Keratinocyte (primary cell): ENCODE results near the gene ATPAF2. TPM values are rescaled to one million over a fixed set of nuclear protein-coding genes. Genes with fewer than 3 reads are reported as not detected.

Experiments
- DNase-seq: peaks from one replicate; pipeline ENCODE4 v3.0.0-alpha.2; 2011; ENCODE audit warnings: low read depth, missing footprints, low spot score
- FAIRE-seq: peaks from 2 replicates; lab custom pipeline; 2011; peaks lifted over from hg19 to GRCh38; lab: Jason Lieb, UNC
- H2AFZ ChIP-seq: 2 replicates; pipeline ENCODE4 v1.6.0; 2012; ENCODE audit warnings: low read length, control low read depth, inconsistent platforms; ENCODE audit not compliant: control insufficient read depth
- H3K27ac ChIP-seq: 2 replicates; pipeline ENCODE4 v1.5.1; 2011; ENCODE audit warnings: low read length; ENCODE audit not compliant: control insufficient read depth, insufficient read depth
- H3K27me3 ChIP-seq: 3 replicates; pipeline ENCODE4 v1.6.0; 2011; ENCODE audit warnings: low read length; ENCODE audit not compliant: control insufficient read depth, insufficient read depth; ENCODE audit errors: extremely low read depth
- H3K36me3 ChIP-seq, 2 experiments: 2 replicates in 1 of 2; 3 replicates in 1 of 2; pipeline ENCODE4 v1.5.1; 2011; ENCODE audit warnings: low read length in 2 of 2, mild to moderate bottlenecking in 1 of 2; ENCODE audit not compliant: control insufficient read depth in 2 of 2, insufficient read depth in 2 of 2; ENCODE audit errors: extremely low read depth in 1 of 2
- H3K4me1 ChIP-seq: 3 replicates; pipeline ENCODE4 v1.5.1; 2011; ENCODE audit warnings: low read length; ENCODE audit not compliant: control insufficient read depth, insufficient read depth; ENCODE audit errors: extremely low read depth
- H3K4me2 ChIP-seq: 3 replicates; pipeline ENCODE4 v1.6.0; 2011; ENCODE audit warnings: low read depth, low read length; ENCODE audit not compliant: control insufficient read depth, insufficient read depth; ENCODE audit errors: extremely low read depth
- H3K4me3 ChIP-seq, 3 experiments: fragments of 200-600 bp in 1 of 3; sonication (generic) in 1 of 3; 2 replicates in 2 of 3; 3 replicates in 1 of 3; pipeline ENCODE4 v1.5.1; 2011 to 2016; ENCODE audit warnings: low read length in 3 of 3, mild to moderate bottlenecking in 3 of 3, control low read depth in 2 of 3, inconsistent platforms in 1 of 3, low read depth in 1 of 3, mixed read lengths in 1 of 3, mixed run types in 1 of 3, moderate library complexity in 1 of 3; ENCODE audit not compliant: control insufficient read depth in 2 of 3, insufficient read depth in 2 of 3; ENCODE audit errors: extremely low read depth in 1 of 3
- H3K79me2 ChIP-seq: 2 replicates; pipeline ENCODE4 v1.6.0; 2012; ENCODE audit warnings: low read length; ENCODE audit not compliant: control insufficient read depth, insufficient read depth
- H3K9ac ChIP-seq: 3 replicates; pipeline ENCODE4 v1.6.0; 2011; ENCODE audit warnings: low read length; ENCODE audit not compliant: control insufficient read depth, insufficient read depth; ENCODE audit errors: extremely low read depth
- H3K9me1 ChIP-seq: 3 replicates; pipeline ENCODE4 v1.6.0; 2011; ENCODE audit warnings: low read length; ENCODE audit not compliant: control insufficient read depth, insufficient read depth; ENCODE audit errors: extremely low read depth
- H3K9me3 ChIP-seq: 2 replicates; pipeline ENCODE4 v1.5.1; 2012; ENCODE audit warnings: low read depth, low read length; ENCODE audit not compliant: control insufficient read depth
- H4K20me1 ChIP-seq: 3 replicates; pipeline ENCODE4 v1.6.0; 2011; ENCODE audit warnings: low read length; ENCODE audit not compliant: control insufficient read depth, insufficient read depth; ENCODE audit errors: extremely low read depth
- CTCF ChIP-seq, 3 experiments: IDR thresholded peaks in 1 of 3; conservative IDR thresholded peaks in 1 of 3; optimal IDR thresholded peaks in 1 of 3; 2 replicates in 2 of 3; 3 replicates in 1 of 3; pipeline versions ENCODE3 to v1.5.1; 2011; ENCODE audit warnings: low read length in 3 of 3, mild to moderate bottlenecking in 3 of 3, moderate library complexity in 2 of 3, control low read depth in 1 of 3, inconsistent platforms in 1 of 3; ENCODE audit not compliant: insufficient read depth in 2 of 3; ENCODE audit errors: extremely low read depth in 1 of 3
- EZH2 ChIP-seq: IDR thresholded peaks from one replicate; pipeline ENCODE4 v1.6.1; 2012; ENCODE audit warnings: inconsistent platforms, mild to moderate bottlenecking, low read length, moderate library complexity
- dilution Hi-C: fragments of 300-500 bp; cut with MboI; formaldehyde crosslinking; loops from one replicate; pipeline ENCODE4 v1.7.0; 2020; ENCODE audit warnings: low sequenced_read_pairs; ENCODE audit not compliant: extremely low pct_ligation_motif_present
- polyA plus RNA-seq, 5 experiments: library from polyadenylated mRNA; depleted of rRNA in 3 of 5; stranded (reverse) in 3 of 5; stranded (forward) in 1 of 5; unstranded in 1 of 5; fragments of >200 nt; gene quantifications; 1 replicate in 1 of 5; 2 replicates in 3 of 5; 3 replicates in 1 of 5; pipeline versions ENCODE4 v1.2.1 to v1.2.3, GENCODE V29; 2011 to 2012; ENCODE audit warnings: missing spikeins in 2 of 5, low read depth in 1 of 5, low replicate concordance in 1 of 5

ATPAF2 gene
- polyA plus RNA-seq, 1 donor (not counting 4 experiments of a cell fraction or from before 2014, with no cell fraction given): 24.4 TPM

- no peak for FAIRE-seq
- DNase-seq: no peak
Measured at GRCh38 chr17:18069101-18069500, 30.1 kb upstream of the ATPAF2 start.

GRCh38 chr17:18066866-18067265 is 27.9 kb upstream of the ATPAF2 start:
- H3K27me3 ChIP-seq: no peaks in the 10 kb centered on the region
- H3K9me3 ChIP-seq: no peaks in the 10 kb centered on the region
- H3K9me1 ChIP-seq: no peaks in the 10 kb centered on the region
- no peak for FAIRE-seq
- peaks cover 13 to 23% of the 10 kb centered on the region in 2 experiments for H3K36me3 ChIP-seq
- peaks cover 13% of the 10 kb centered on the region for H3K4me1 ChIP-seq
- no peak overlapping the region for H3K4me3 ChIP-seq
- H3K27ac ChIP-seq: no peak overlapping the region
- H3K4me2 ChIP-seq: no peak overlapping the region
- no peak overlapping the region for H3K9ac ChIP-seq
- no peaks in the 10 kb centered on the region for H4K20me1 ChIP-seq
- TF ChIP-seq CTCF (optimal IDR thresholded peaks at IDR 0.05 in 1 of 3, IDR thresholded peaks at IDR 0.05 in 1 of 3, conservative IDR thresholded peaks at IDR 0.05 in 1 of 3; ENCODE audit: extremely low read depth in 1 of 3, insufficient read depth in 2 of 3, low read length in 3 of 3) (no peak), EZH2 (no peak)
- no peaks in the 10 kb centered on the region for H3K79me2 ChIP-seq
- no peak for DNase-seq
- no peak overlapping the region for H2AFZ ChIP-seq
- dilution Hi-C loops: no loop called here

More at GRCh38 chr17:18069101-18069500, 30.1 kb upstream of the ATPAF2 start:
- Histone ChIP-seq H3K9ac (no peak overlapping the region), H2AFZ (no peak overlapping the region), H3K4me3 (no peak overlapping the region), H3K79me2 (no peaks in the 10 kb centered on the region), H3K4me1 (peaks cover 13% of the 10 kb centered on the region), H3K9me1 (no peaks in the 10 kb centered on the region), H3K4me2 (no peak overlapping the region), H3K9me3 (no peaks in the 10 kb centered on the region), H3K36me3 (peaks cover 13 to 14% of the 10 kb centered on the region in 2 experiments), H3K27ac (no peak overlapping the region), H4K20me1 (no peaks in the 10 kb centered on the region), H3K27me3 (no peaks in the 10 kb centered on the region)
- TF ChIP-seq EZH2 (no peak), CTCF (optimal IDR thresholded peaks at IDR 0.05 in 1 of 3, IDR thresholded peaks at IDR 0.05 in 1 of 3, conservative IDR thresholded peaks at IDR 0.05 in 1 of 3; ENCODE audit: extremely low read depth in 1 of 3, insufficient read depth in 2 of 3, low read length in 3 of 3) (no peak)
- dilution Hi-C loops: no loop called here
